Islet of Langerhans (tissue), 1 donor: ENCODE data around the gene CCDC63.

Experiments used
- FAIRE-seq: peaks from one replicate; lab custom pipeline; 2011; peaks lifted over from hg19 to GRCh38; lab: Jason Lieb, UNC

CCDC63 gene

GRCh38 chr12:110885152-110885840 is 38.5 kb downstream of the CCDC63 start:
- no peak for FAIRE-seq

GRCh38 chr12:110888256-110888991 is 41.6 kb downstream of the CCDC63 start:
- no peak for FAIRE-seq

GRCh38 chr12:110889361-110889760 is 42.6 kb downstream of the CCDC63 start:
- FAIRE-seq = no peak

GRCh38 chr12:110893956-110894355 is 47.2 kb downstream of the CCDC63 start:
- FAIRE-seq = no peak

- no peak for FAIRE-seq
Measured at GRCh38 chr12:110896559-110896958, 49.8 kb downstream of the CCDC63 start.

GRCh38 chr12:110901401-110901800 is 54.6 kb downstream of the CCDC63 start:
- FAIRE-seq = no peak

- no peak for FAIRE-seq
Measured at GRCh38 chr12:110903511-110903910, 56.7 kb downstream of the CCDC63 start.

- FAIRE-seq = no peak
Measured at GRCh38 chr12:110906083-110906482, 59.3 kb downstream of the CCDC63 start.

- no peak for FAIRE-seq
Measured at GRCh38 chr12:110906516-110906915, 59.7 kb downstream of the CCDC63 start.

GRCh38 chr12:110906985-110907384 is 60.2 kb downstream of the CCDC63 start:
- FAIRE-seq = no peak

- FAIRE-seq = no peak
Measured at GRCh38 chr12:110907583-110907982, 60.8 kb downstream of the CCDC63 start.

- FAIRE-seq = no peak
Measured at GRCh38 chr12:110908377-110909152, 61.8 kb downstream of the CCDC63 start.

- no peak for FAIRE-seq
Measured at GRCh38 chr12:110912263-110912662, 65.5 kb downstream of the CCDC63 start.

GRCh38 chr12:110913119-110914056 is 66.6 kb downstream of the CCDC63 start:
- FAIRE-seq = no peak

- no peak for FAIRE-seq
Measured at GRCh38 chr12:110916295-110916875, 69.6 kb downstream of the CCDC63 start.

GRCh38 chr12:110917467-110917866 is 70.7 kb downstream of the CCDC63 start:
- no peak for FAIRE-seq

GRCh38 chr12:110917961-110918360 is 71.2 kb downstream of the CCDC63 start:
- FAIRE-seq = no peak

GRCh38 chr12:110919720-110920119 is 72.9 kb downstream of the CCDC63 start:
- FAIRE-seq = no peak

GRCh38 chr12:110920324-110920910 is 73.6 kb downstream of the CCDC63 start, which contains the start of gene MYL2:
Gene MYL2, minus strand, starts transcription at chr12:110920579. Its CDS starts 50 bp downstream, at chr12:110920529.
- FAIRE-seq = no peak

- FAIRE-seq = no peak
Measured at GRCh38 chr12:110921262-110921661, 74.5 kb downstream of the CCDC63 start.

GRCh38 chr12:110922652-110923051 is 75.9 kb downstream of the CCDC63 start:
- FAIRE-seq = no peak
